WERI-Rb-1 (cell line): ENCODE measurements around the gene FAHD2A.
A peak's percentile ranks its signal among the peaks of the same experiment; 100 is the strongest.

Source experiments
- DNase-seq: peaks from one replicate; pipeline ENCODE4 v3.0.0-alpha.2; 2020
- H3K27ac ChIP-seq: fragments of 250-450 bp; sonication (Bioruptor Pico); 2 replicates; pipeline ENCODE4 v1.5.1; 2020; ENCODE audit warnings: mild to moderate bottlenecking, moderate library complexity
- H3K27me3 ChIP-seq: fragments of 250-450 bp; sonication (Bioruptor Pico); 2 replicates; pipeline ENCODE4 v1.5.1; 2021; ENCODE audit warnings: mild to moderate bottlenecking, low read depth, moderate library complexity; ENCODE audit not compliant: insufficient read depth, severe bottlenecking
- H3K36me3 ChIP-seq: fragments of 250-450 bp; sonication (Bioruptor Pico); 2 replicates; pipeline ENCODE4 v1.5.1; 2020; ENCODE audit warnings: mild to moderate bottlenecking, moderate library complexity
- H3K4me3 ChIP-seq: 2 replicates; pipeline ENCODE4 v1.5.1; 2011; ENCODE audit warnings: low read depth, mild to moderate bottlenecking, control low read depth, low read length
- H3K9me3 ChIP-seq: fragments of 250-450 bp; sonication (Bioruptor Pico); 2 replicates; pipeline ENCODE4 v1.5.1; 2021; ENCODE audit warnings: mild to moderate bottlenecking, moderate library complexity; ENCODE audit not compliant: severe bottlenecking
- TF ChIP-seq, protein P1 (sequence below): IDR thresholded peaks from 2 replicates; pipeline ENCODE4 v1.5.1; 2011; ENCODE audit warnings: low read depth, mild to moderate bottlenecking, control low read depth, inconsistent platforms, low read length

FAHD2A gene

DNA sequence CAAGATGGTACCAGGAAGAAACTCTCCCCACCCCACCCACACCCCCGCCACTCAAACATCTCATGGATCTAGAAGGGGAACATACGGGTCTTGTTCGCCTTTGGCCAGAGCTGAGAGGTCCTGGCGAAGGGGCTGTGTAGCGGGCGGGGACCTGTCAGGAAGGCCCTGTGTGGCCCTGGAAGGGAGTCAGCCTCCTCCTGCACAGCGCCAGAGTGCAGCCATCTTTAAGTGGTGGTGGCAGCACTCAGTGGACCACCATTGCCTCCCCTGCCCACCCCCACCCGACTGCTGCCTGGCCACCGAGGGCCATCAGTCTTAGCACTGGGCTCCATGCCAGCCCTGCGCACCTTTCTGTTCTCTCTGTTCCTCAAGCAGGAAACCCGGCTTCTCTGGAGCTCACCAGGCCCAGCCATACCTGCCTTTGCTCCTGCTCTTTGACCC lies 11.6 kb upstream of the FAHD2A start:
- DNase-seq = no peak
- Histone ChIP-seq H3K4me3 (no peak overlapping the region), H3K36me3 (no peaks in the 10 kb centered on the region), H3K27ac (no peak overlapping the region), H3K27me3 (no peaks in the 10 kb centered on the region), H3K9me3 (no peaks in the 10 kb centered on the region)
- TF ChIP-seq, protein P1, sequence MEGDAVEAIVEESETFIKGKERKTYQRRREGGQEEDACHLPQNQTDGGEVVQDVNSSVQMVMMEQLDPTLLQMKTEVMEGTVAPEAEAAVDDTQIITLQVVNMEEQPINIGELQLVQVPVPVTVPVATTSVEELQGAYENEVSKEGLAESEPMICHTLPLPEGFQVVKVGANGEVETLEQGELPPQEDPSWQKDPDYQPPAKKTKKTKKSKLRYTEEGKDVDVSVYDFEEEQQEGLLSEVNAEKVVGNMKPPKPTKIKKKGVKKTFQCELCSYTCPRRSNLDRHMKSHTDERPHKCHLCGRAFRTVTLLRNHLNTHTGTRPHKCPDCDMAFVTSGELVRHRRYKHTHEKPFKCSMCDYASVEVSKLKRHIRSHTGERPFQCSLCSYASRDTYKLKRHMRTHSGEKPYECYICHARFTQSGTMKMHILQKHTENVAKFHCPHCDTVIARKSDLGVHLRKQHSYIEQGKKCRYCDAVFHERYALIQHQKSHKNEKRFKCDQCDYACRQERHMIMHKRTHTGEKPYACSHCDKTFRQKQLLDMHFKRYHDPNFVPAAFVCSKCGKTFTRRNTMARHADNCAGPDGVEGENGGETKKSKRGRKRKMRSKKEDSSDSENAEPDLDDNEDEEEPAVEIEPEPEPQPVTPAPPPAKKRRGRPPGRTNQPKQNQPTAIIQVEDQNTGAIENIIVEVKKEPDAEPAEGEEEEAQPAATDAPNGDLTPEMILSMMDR = no peak

GRCh38 chr2:95391641-95392310 lies 10.7 kb upstream of the FAHD2A start:
- Histone ChIP-seq H3K4me3 (no peak overlapping the region), H3K27me3 (no peaks in the 10 kb centered on the region), H3K9me3 (no peaks in the 10 kb centered on the region), H3K36me3 (no peaks in the 10 kb centered on the region), H3K27ac (no peak overlapping the region)
- no peak for DNase-seq
- TF ChIP-seq, protein P1 = no peak

- Histone ChIP-seq H3K27ac (no peak overlapping the region), H3K9me3 (no peaks in the 10 kb centered on the region), H3K36me3 (no peaks in the 10 kb centered on the region), H3K4me3 (no peak overlapping the region), H3K27me3 (no peaks in the 10 kb centered on the region)
- DNase-seq = no peak
- TF ChIP-seq, protein P1 = no peak
Measured at GRCh38 chr2:95392320-95392719, 10.2 kb upstream of the FAHD2A start.

GRCh38 chr2:95392730-95393455 lies 9.6 kb upstream of the FAHD2A start:
- H3K9me3 ChIP-seq = no peaks in the 10 kb centered on the region
- no peaks in the 10 kb centered on the region for H3K27me3 ChIP-seq
- H3K36me3 ChIP-seq = no peaks in the 10 kb centered on the region
- TF ChIP-seq, protein P1 = peak; percentile 60
- H3K4me3 ChIP-seq = no peak overlapping the region
- peak; percentile 24 for DNase-seq
- no peak overlapping the region for H3K27ac ChIP-seq

GRCh38 chr2:95393901-95394300 lies 8.6 kb upstream of the FAHD2A start:
- DNase-seq = no peak
- no peaks in the 10 kb centered on the region for H3K9me3 ChIP-seq
- no peaks in the 10 kb centered on the region for H3K27me3 ChIP-seq
- H3K27ac ChIP-seq = no peak overlapping the region
- no peak overlapping the region for H3K4me3 ChIP-seq
- TF ChIP-seq, protein P1 = no peak
- no peaks in the 10 kb centered on the region for H3K36me3 ChIP-seq

DNA sequence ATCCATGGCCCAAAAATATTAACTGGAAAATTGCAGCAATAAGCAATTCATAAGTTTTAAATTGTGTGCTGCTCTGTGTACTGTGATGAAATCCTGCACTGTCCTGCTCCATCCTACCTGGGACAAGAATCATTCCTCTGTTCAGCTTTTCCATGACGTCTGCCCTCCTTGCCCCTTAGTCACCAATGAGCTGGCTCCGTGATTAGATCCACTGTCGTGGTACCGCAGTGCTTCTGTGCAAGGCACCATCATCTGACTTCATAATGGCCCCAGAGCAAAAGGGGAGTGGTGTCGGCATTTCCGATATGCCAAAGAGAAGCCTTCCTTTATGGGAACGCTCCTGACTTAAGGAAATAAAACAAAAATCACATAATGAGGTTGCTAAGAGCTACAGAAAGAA lies 3.4 kb upstream of the FAHD2A start:
- TF ChIP-seq, protein P1 = no peak
- no peak overlapping the region for H3K4me3 ChIP-seq
- no peak for DNase-seq
- H3K9me3 ChIP-seq = no peaks in the 10 kb centered on the region
- H3K36me3 ChIP-seq = peaks cover 4% of the 10 kb centered on the region; the same call in 1 of the 2 replicates
- H3K27me3 ChIP-seq = no peaks in the 10 kb centered on the region
- H3K27ac ChIP-seq = no peak overlapping the region
